Measurements from ENCODE around the gene FAM43A. TPM values are rescaled to one million over a fixed set of nuclear protein-coding genes. Genes with fewer than 3 reads are reported as not detected.

The FAM43A gene
- total and polyA plus RNA-seq, 12 donors, result 8.9 to 61.7 (median 17.8) TPM

DNA sequence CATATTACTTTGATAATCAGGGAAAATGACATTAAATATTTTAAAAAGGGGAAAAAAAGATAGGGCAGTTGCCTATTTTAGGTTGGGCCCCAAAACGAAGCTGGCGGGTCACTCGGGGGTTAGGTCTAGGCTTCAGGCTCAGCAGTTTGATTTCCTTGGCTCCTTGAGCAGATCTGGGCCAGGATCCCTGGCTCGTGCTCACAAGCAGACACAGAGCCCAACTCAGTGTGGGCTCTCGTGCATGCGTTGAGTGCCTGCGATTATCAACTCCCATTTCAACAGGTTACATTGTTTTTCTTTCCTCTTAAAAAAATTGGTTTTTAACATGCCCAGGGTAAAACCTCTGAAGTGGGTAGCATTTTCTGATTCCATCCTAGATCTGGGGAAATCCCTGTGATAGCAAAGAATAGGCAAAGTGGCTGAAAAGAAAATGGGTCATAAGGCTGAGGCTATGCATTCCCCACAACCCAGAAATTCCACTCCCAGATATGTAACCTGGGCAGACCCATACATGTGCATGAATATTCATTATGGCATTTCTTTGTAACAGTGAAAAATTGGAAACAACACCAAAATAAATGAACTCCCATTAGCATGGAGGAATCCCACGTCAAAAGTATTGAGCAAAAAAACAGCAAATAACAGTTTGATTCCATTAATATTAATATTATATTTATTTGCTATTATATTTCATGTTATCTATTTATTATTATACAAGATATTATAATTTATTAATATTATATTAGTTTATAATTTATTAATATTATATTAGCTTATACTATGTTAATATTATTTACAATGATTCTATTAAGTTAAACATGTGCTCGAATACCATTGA is 27.8 kb downstream of the FAM43A start:
- DNase-seq, result no peak
- Histone ChIP-seq H3K9me3 (no peaks in the 10 kb centered on the region), H3K27ac (no peak overlapping the region), H3K27me3 (no peaks in the 10 kb centered on the region), H3K4me3 (no peak overlapping the region), H3K4me1 (peaks cover 0 to 22% (median 11%) of the 10 kb centered on the region in 9 donors), H3K36me3 (no peaks in the 10 kb centered on the region)
- ATAC-seq, result no peak
- 65 to 70% methylated on average over 9 of the region's 9 CpGs for WGBS, 2 donors
- intact Hi-C loops (cut with DNase I), result no loop called here
- TF ChIP-seq, protein P1, sequence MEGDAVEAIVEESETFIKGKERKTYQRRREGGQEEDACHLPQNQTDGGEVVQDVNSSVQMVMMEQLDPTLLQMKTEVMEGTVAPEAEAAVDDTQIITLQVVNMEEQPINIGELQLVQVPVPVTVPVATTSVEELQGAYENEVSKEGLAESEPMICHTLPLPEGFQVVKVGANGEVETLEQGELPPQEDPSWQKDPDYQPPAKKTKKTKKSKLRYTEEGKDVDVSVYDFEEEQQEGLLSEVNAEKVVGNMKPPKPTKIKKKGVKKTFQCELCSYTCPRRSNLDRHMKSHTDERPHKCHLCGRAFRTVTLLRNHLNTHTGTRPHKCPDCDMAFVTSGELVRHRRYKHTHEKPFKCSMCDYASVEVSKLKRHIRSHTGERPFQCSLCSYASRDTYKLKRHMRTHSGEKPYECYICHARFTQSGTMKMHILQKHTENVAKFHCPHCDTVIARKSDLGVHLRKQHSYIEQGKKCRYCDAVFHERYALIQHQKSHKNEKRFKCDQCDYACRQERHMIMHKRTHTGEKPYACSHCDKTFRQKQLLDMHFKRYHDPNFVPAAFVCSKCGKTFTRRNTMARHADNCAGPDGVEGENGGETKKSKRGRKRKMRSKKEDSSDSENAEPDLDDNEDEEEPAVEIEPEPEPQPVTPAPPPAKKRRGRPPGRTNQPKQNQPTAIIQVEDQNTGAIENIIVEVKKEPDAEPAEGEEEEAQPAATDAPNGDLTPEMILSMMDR (IDR thresholded peaks at IDR 0.05), result no peak

DNA sequence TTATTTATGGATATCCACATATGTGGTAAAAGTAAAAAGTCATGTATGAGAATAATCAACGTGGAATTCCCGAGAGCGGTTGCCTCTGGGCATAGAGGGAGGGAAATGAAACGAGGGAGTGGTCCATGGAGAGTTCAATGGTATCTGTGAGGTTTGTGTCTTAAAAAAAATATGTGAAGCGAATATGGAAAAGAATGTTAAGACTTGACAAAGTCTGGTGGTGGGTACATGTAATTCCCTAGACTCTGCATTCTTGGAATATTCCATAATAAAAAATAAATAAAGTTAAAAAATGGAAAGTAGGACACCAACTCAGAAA is 28.4 kb downstream of the FAM43A start:
- Histone ChIP-seq H3K9me3 (no peaks in the 10 kb centered on the region), H3K27me3 (no peaks in the 10 kb centered on the region), H3K4me3 (no peak overlapping the region), H3K36me3 (no peaks in the 10 kb centered on the region), H3K27ac (no peak overlapping the region), H3K4me1 (peaks cover 0 to 22% (median 11%) of the 10 kb centered on the region in 9 donors)
- intact Hi-C loops (cut with DNase I), result no loop called here
- DNase-seq (no peak), ATAC-seq (no peak)
- 82 to 84% methylated on average over 5 of the region's 5 CpGs for WGBS, 2 donors
- TF ChIP-seq, protein P1 (IDR thresholded peaks at IDR 0.05), result no peak

DNA sequence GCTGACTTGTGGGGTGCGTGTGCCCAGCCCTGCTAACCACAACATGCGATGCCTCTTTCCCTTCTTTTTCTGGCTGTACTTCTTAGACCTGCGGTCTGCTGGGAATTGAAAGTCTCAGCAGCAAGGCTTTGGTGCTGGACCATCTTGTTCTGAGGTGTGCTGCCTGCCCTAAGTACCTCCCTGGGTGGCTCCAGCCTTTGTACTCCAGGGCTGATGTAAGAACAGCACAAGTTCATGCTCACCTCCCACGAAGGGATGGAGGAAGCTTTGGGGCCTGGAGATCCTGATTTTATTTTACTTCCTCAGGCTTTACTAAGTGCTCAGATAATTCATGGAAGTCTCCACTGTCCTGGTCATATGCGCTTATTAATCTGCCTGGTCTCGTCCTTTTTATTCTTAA is 28.9 kb downstream of the FAM43A start:
- Histone ChIP-seq H3K4me1 (peaks cover 0 to 22% (median 11%) of the 10 kb centered on the region in 9 donors), H3K9me3 (no peaks in the 10 kb centered on the region), H3K27me3 (no peaks in the 10 kb centered on the region), H3K36me3 (no peaks in the 10 kb centered on the region), H3K27ac (no peak overlapping the region), H3K4me3 (no peak overlapping the region)
- 72 to 84% methylated on average over 6 of the region's 6 CpGs for WGBS, 2 donors
- ATAC-seq, result no peak
- intact Hi-C loops (cut with DNase I), result no loop called here
- no peak for DNase-seq
- TF ChIP-seq, protein P1 (IDR thresholded peaks at IDR 0.05), result no peak

DNA sequence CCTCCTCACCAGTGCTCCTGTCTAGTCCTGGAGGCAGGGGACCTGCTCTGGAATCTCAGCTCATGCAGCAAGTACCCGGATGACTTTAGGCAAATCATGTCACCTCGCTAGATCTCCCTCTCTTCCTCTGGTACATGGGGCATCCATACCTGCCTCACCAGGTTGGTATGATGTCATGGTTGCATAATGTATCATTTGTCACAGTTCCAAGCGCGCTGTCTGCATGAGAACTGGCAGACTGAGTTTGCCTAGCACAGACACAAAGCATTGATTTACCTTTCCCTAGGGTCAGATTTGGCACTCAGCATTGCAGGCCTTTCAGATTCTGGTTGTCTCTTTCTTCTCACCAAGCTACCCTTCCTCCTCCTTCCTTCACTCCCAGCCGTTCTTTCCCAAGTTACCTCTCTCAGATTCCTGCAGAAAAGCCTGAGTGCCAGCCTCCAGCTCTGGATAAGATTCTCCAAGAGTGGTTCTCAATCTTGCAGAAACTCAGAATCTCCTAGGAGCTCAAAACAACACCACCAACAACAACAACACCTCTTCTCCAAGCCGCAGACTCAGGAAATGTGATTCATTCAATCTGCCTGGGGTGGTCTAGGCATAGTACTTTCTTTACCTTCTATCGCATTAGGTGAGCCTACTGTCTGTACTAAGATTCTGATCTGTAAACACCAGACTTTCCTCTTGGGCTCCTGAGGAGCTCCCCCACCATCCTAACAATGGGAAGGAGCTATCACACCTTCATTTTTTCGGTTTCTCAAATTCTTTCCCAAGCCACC is 29.5 kb downstream of the FAM43A start:
- Histone ChIP-seq H3K4me1 (peaks cover 0 to 22% (median 11%) of the 10 kb centered on the region in 9 donors), H3K9me3 (no peaks in the 10 kb centered on the region), H3K27me3 (no peaks in the 10 kb centered on the region), H3K4me3 (no peak overlapping the region), H3K36me3 (no peaks in the 10 kb centered on the region), H3K27ac (no peak overlapping the region)
- TF ChIP-seq, protein P1 (IDR thresholded peaks at IDR 0.05), result no peak
- no peak for ATAC-seq
- WGBS, 2 donors, result 92 to 94% methylated on average over 8 of the region's 8 CpGs
- no peak for DNase-seq
- intact Hi-C loops (cut with DNase I), result no loop called here

All from heart right ventricle (tissue), 16 donors.